Kidney epithelial cell (primary cell): ENCODE data around the gene SH2D7. TPM values are rescaled to one million over a fixed set of nuclear protein-coding genes. Genes with fewer than 3 reads are reported as not detected.

ENCODE experiments used
- DNase-seq: peaks from one replicate; pipeline ENCODE4 v3.0.0-alpha.2; 2010; ENCODE audit warnings: low read depth
- H3K27me3 ChIP-seq: 2 replicates; pipeline ENCODE4 v1.6.0; 2011; ENCODE audit warnings: low read length; ENCODE audit not compliant: control insufficient read depth, insufficient read depth
- H3K36me3 ChIP-seq: 2 replicates; pipeline ENCODE4 v1.5.1; 2011; ENCODE audit warnings: low read length; ENCODE audit not compliant: control insufficient read depth, insufficient read depth
- H3K4me3 ChIP-seq: 2 replicates; pipeline ENCODE4 v1.5.1; 2011; ENCODE audit warnings: low read depth, mild to moderate bottlenecking, control low read depth, low read length
- total RNA-seq: library from RNA; depleted of rRNA; stranded (reverse); fragments of >200 nt; gene quantifications from 2 replicates; pipeline ENCODE4 v1.2.3, GENCODE V29; 2015
- TF ChIP-seq, protein P1 (sequence below): IDR thresholded peaks from 2 replicates; pipeline ENCODE4 v1.5.1; 2011; ENCODE audit warnings: mild to moderate bottlenecking, moderate library complexity, low read length, control low read depth, inconsistent platforms; ENCODE audit not compliant: insufficient read depth, poor library complexity, severe bottlenecking

The SH2D7 gene
- total RNA-seq, 1 donor from 2014 or later: not detected

DNA sequence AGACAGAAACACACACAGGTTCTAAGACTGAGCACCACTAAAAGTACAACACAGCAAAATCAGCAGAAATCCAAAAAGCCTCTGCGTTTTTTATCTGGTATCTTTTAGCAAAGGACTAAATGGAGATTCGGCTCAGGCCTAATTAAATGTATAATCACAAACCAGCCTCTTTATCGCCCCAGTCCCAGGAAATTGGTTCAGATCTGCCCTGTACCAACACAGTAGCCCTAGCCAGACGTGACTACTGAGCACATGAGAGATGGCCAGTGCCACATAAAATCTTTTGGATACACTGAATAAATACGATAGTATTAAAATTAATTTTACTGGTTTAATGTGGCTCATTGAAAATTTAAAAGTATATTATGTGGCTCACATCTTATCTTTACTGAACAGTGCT lies 34.6 kb upstream of the SH2D7 start:
- DNase-seq: no peak
- TF ChIP-seq, protein P1, sequence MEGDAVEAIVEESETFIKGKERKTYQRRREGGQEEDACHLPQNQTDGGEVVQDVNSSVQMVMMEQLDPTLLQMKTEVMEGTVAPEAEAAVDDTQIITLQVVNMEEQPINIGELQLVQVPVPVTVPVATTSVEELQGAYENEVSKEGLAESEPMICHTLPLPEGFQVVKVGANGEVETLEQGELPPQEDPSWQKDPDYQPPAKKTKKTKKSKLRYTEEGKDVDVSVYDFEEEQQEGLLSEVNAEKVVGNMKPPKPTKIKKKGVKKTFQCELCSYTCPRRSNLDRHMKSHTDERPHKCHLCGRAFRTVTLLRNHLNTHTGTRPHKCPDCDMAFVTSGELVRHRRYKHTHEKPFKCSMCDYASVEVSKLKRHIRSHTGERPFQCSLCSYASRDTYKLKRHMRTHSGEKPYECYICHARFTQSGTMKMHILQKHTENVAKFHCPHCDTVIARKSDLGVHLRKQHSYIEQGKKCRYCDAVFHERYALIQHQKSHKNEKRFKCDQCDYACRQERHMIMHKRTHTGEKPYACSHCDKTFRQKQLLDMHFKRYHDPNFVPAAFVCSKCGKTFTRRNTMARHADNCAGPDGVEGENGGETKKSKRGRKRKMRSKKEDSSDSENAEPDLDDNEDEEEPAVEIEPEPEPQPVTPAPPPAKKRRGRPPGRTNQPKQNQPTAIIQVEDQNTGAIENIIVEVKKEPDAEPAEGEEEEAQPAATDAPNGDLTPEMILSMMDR: no peak
- no peak overlapping the region for H3K4me3 ChIP-seq
- no peaks in the 10 kb centered on the region for H3K27me3 ChIP-seq
- H3K36me3 ChIP-seq: no peaks in the 10 kb centered on the region

DNA sequence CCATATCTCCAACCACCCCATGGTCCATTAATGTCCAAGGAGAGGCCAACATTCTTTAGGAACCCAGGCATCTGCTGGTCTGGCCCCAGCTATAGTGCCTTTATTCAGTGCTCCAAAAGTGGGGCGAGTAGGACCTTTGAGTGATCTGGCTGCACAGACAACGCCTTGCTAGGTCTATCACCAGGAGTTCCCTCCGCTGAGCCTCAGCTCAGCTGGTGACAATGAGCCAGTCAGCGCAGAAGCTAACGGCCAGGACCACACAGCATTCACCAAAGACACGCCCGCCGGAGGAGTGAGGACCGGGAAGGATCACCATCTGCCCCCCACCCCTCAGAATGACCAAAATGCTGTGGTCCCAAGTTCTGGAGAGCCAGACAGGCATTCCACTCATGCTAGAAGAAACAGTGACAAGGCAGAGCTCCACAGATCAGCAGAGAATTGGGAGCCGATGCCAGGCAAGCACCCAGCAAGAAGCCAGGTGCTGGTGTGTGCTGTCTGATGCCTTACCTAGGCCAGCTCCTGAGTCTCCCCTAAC lies 33.9 kb upstream of the SH2D7 start:
- TF ChIP-seq, protein P1: no peak
- DNase-seq: no peak
- Histone ChIP-seq H3K4me3 (no peak overlapping the region), H3K36me3 (no peaks in the 10 kb centered on the region), H3K27me3 (no peaks in the 10 kb centered on the region)

DNA sequence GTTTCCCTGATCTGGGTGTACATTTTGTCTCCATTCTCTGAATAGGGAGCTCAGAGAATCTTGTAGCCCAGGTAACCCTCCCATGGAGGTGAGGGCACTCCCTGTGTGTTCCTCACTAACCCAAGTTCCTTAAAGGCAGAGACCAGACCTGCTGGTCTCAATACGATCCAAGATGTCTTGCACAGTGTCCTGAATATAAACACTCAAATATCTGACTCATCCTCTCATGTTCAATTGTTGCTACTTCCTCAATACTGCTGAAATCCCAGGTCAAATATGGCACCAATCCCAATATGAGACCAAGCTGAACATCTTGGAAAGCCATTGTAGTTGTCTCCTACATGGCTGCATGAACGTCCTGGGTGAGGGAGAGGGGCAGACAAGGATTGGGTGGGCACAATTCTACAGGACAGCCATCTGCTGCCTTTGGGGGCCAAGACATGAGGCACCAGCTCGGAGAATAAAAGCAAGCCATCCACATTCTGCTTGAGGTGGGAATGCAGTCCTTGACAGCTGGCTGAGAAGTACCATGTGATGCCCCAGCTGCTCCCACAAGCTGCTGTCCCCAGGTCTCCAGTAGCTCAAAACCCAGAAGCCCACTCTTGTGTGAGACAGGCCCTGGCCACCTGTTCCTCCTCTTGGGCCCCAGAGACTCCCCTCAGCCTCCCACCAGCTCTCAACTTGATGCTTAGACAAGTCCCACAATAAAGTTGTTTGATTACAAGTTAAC lies 33.1 kb upstream of the SH2D7 start:
- TF ChIP-seq, protein P1: no peak
- Histone ChIP-seq H3K27me3 (no peaks in the 10 kb centered on the region), H3K36me3 (no peaks in the 10 kb centered on the region), H3K4me3 (no peak overlapping the region)
- no peak for DNase-seq

DNA sequence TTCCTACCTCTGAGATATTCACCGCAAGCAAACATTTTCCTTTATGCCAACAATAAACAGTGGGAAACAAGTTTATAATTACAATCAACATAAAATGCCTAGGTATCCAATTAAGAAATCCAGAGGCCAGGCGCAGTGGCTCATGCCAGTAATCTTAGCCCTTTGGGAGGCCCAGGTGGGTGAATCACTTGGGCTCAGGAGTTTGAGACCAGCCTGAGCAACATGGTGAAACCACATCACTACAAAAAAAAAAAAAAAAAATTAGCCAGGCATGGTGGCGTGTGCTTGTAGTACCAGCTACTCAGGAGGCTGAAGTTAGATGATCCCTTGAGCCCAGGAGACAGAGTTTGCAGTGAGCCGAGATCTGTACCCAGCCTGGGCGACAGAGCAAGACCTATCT lies 32.1 kb upstream of the SH2D7 start:
- H3K4me3 ChIP-seq: no peak overlapping the region
- H3K36me3 ChIP-seq: no peaks in the 10 kb centered on the region
- DNase-seq: no peak
- TF ChIP-seq, protein P1: no peak
- H3K27me3 ChIP-seq: no peaks in the 10 kb centered on the region

DNA sequence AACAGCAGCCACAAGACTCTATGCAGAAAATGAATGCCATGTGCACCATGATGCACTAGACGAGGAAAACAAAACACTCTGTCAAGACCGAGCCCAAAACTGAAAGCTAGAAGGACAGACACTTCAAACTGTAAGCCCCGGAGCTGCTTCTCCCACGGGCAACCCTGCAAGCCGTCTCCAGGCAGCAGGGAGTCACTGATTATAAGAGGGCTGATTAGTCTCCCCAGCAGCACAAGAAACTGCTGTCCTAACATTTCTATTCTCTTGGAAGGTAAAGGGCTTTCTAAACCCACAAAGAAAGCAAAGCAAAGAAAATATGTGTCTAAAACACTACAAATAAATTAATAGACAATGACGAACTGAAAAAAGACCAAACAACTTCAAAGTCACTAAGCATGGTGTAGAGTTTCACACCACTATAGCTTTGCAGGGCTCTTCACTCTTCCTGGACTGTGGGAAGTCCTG lies 30.4 kb upstream of the SH2D7 start:
- H3K4me3 ChIP-seq: no peak overlapping the region
- TF ChIP-seq, protein P1: no peak
- no peaks in the 10 kb centered on the region for H3K27me3 ChIP-seq
- no peak for DNase-seq
- H3K36me3 ChIP-seq: no peaks in the 10 kb centered on the region
